Endodermal cell (in vitro differentiated cells): ENCODE measurements around the gene CSF3R. TPM values are rescaled to one million over a fixed set of nuclear protein-coding genes. Genes with fewer than 3 reads are reported as not detected.

Experiments
- DNase-seq: peaks from one replicate; pipeline ENCODE4 v3.0.0-alpha.2; 2017
- H3K27ac ChIP-seq: 2 replicates; pipeline ENCODE4 v1.5.1; 2013; ENCODE audit warnings: mild to moderate bottlenecking, low read depth, low read length, moderate library complexity
- H3K27me3 ChIP-seq: 2 replicates; pipeline ENCODE4 v1.6.1; 2013; ENCODE audit warnings: mild to moderate bottlenecking, low read length, moderate library complexity; ENCODE audit not compliant: insufficient read depth, control insufficient read depth, poor library complexity, severe bottlenecking
- H3K36me3 ChIP-seq: 2 replicates; pipeline ENCODE4 v1.7.0; 2013; ENCODE audit warnings: mild to moderate bottlenecking, low read length, moderate library complexity; ENCODE audit not compliant: control insufficient read depth, insufficient read depth
- H3K4me1 ChIP-seq: one replicate; pipeline ENCODE4 v1.7.0; 2013; ENCODE audit warnings: low read length; ENCODE audit not compliant: control insufficient read depth, insufficient read depth
- H3K4me3 ChIP-seq: 2 replicates; pipeline ENCODE4 v1.5.1; 2013; ENCODE audit warnings: mild to moderate bottlenecking, low read length, moderate library complexity
- H3K9ac ChIP-seq: 2 replicates; pipeline ENCODE4 v1.6.1; 2013; ENCODE audit warnings: mild to moderate bottlenecking, low read length, moderate library complexity; ENCODE audit not compliant: poor library complexity, severe bottlenecking; ENCODE audit errors: extremely low read depth
- H3K9me3 ChIP-seq: 2 replicates; pipeline ENCODE4 v1.6.1; 2013; ENCODE audit warnings: mild to moderate bottlenecking, low read length, moderate library complexity; ENCODE audit not compliant: control insufficient read depth
- H3K27ac Mint-ChIP-seq: 2 replicates; pipeline ENCODE4 v1.8.0; 2020; ENCODE audit warnings: mixed read lengths
- H3K27me3 Mint-ChIP-seq: 2 replicates; pipeline ENCODE4 v1.8.0; 2021; ENCODE audit warnings: mild to moderate bottlenecking, mixed read lengths; ENCODE audit not compliant: insufficient read depth
- H3K36me3 Mint-ChIP-seq: 2 replicates; pipeline ENCODE4 v1.8.0; 2020; ENCODE audit warnings: low read depth, mixed read lengths
- H3K4me1 Mint-ChIP-seq: 2 replicates; pipeline ENCODE4 v1.8.0; 2020; ENCODE audit warnings: mixed read lengths
- H3K4me3 Mint-ChIP-seq: 2 replicates; pipeline ENCODE4 v1.8.0; 2020; ENCODE audit warnings: mild to moderate bottlenecking, moderate library complexity, mixed read lengths
- H3K9me3 Mint-ChIP-seq: 2 replicates; pipeline ENCODE4 v1.8.0; 2020; ENCODE audit warnings: mild to moderate bottlenecking, mixed read lengths
- WGBS, 2 experiments: methylation state at CpG; one replicate each; pipeline versions ENCODE4 v1.1.5 to v1.1.7; 2013; ENCODE audit warnings: missing lambda C conversion rate in 2 of 2, mixed read lengths in 1 of 2; ENCODE audit not compliant: insufficient coverage in 1 of 2, insufficient read length in 1 of 2; 5-methylcytosine and 5-hydroxymethylcytosine counted together
- total RNA-seq, 2 donors: library from RNA; stranded (reverse); fragmentation: NEBNext Ultra II Directional in 1 of 2; extraction: Animal tissue kit (Norgen Biotek cat#: 25700) in 1 of 2; gene quantifications; 2 replicates in 1 of 2; 3 replicates in 1 of 2; pipeline ENCODE4 v1.2.1, GENCODE V29; 2021
- TF ChIP-seq, protein P1 (sequence below): fragments of 200-600 bp; sonication (generic); conservative IDR thresholded peaks from 2 replicates; pipeline ENCODE4 v1.5.0; 2021; ENCODE audit warnings: antibody characterized with exemption, mild to moderate bottlenecking

The CSF3R gene
- total RNA-seq, 2 donors from 2014 or later: 1.5 TPM

GRCh38 chr1:36516372-36517010 lies 33.8 kb upstream of the CSF3R start:
- no peak overlapping the region for H3K4me3 ChIP-seq
- no peak overlapping the region for H3K4me3 Mint-ChIP-seq
- WGBS, 2 experiments: 66 to 95% methylated on average over 5 to 10 of the region's 10 CpGs
- H3K27me3 Mint-ChIP-seq: no peaks in the 10 kb centered on the region
- H3K27me3 ChIP-seq: no peaks in the 10 kb centered on the region
- no peaks in the 10 kb centered on the region for H3K36me3 Mint-ChIP-seq
- peak; percentile 85 for DNase-seq
- H3K4me1 ChIP-seq: peaks cover 10% of the 10 kb centered on the region
- TF ChIP-seq, protein P1, sequence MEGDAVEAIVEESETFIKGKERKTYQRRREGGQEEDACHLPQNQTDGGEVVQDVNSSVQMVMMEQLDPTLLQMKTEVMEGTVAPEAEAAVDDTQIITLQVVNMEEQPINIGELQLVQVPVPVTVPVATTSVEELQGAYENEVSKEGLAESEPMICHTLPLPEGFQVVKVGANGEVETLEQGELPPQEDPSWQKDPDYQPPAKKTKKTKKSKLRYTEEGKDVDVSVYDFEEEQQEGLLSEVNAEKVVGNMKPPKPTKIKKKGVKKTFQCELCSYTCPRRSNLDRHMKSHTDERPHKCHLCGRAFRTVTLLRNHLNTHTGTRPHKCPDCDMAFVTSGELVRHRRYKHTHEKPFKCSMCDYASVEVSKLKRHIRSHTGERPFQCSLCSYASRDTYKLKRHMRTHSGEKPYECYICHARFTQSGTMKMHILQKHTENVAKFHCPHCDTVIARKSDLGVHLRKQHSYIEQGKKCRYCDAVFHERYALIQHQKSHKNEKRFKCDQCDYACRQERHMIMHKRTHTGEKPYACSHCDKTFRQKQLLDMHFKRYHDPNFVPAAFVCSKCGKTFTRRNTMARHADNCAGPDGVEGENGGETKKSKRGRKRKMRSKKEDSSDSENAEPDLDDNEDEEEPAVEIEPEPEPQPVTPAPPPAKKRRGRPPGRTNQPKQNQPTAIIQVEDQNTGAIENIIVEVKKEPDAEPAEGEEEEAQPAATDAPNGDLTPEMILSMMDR: peak; percentile 98
- H3K36me3 ChIP-seq: no peaks in the 10 kb centered on the region
- H3K27ac Mint-ChIP-seq: no peak overlapping the region
- no peaks in the 10 kb centered on the region for H3K9me3 ChIP-seq
- H3K9me3 Mint-ChIP-seq: no peaks in the 10 kb centered on the region
- H3K27ac ChIP-seq: peak overlapping the region; percentile 66
- H3K9ac ChIP-seq: no peak overlapping the region
- H3K4me1 Mint-ChIP-seq: peaks cover 25% of the 10 kb centered on the region

- WGBS, 2 experiments: 86 to 91% methylated on average over 9 to 10 of the region's 10 CpGs
- H3K4me1 Mint-ChIP-seq: peaks cover 19% of the 10 kb centered on the region
- no peaks in the 10 kb centered on the region for H3K9me3 Mint-ChIP-seq
- no peaks in the 10 kb centered on the region for H3K36me3 ChIP-seq
- TF ChIP-seq, protein P1: no peak
- no peaks in the 10 kb centered on the region for H3K27me3 Mint-ChIP-seq
- H3K4me3 ChIP-seq: no peak overlapping the region
- H3K9ac ChIP-seq: no peak overlapping the region
- peak; percentile 37 for DNase-seq
- no peaks in the 10 kb centered on the region for H3K27me3 ChIP-seq
- no peaks in the 10 kb centered on the region for H3K36me3 Mint-ChIP-seq
- H3K9me3 ChIP-seq: no peaks in the 10 kb centered on the region
- no peak overlapping the region for H3K4me3 Mint-ChIP-seq
- H3K27ac Mint-ChIP-seq: no peak overlapping the region
- peaks cover 7% of the 10 kb centered on the region for H3K4me1 ChIP-seq
- H3K27ac ChIP-seq: no peak overlapping the region
Observed at GRCh38 chr1:36515315-36516138, 32.8 kb upstream of the CSF3R start.

- Histone ChIP-seq H3K4me3 (no peak overlapping the region), H3K9ac (no peak overlapping the region), H3K27ac (no peak overlapping the region), H3K4me1 (no peaks in the 10 kb centered on the region), H3K9me3 (no peaks in the 10 kb centered on the region), H3K27me3 (no peaks in the 10 kb centered on the region), H3K36me3 (no peaks in the 10 kb centered on the region)
- no peaks in the 10 kb centered on the region for H3K9me3 Mint-ChIP-seq
- TF ChIP-seq, protein P1: no peak
- no peak for DNase-seq
- H3K4me3 Mint-ChIP-seq: no peak overlapping the region
- 90 to 96% methylated on average over 14 to 18 of the region's 18 CpGs for WGBS, 2 experiments
- H3K27me3 Mint-ChIP-seq: no peaks in the 10 kb centered on the region
- H3K4me1 Mint-ChIP-seq: peaks cover 9% of the 10 kb centered on the region
- no peaks in the 10 kb centered on the region for H3K36me3 Mint-ChIP-seq
- no peak overlapping the region for H3K27ac Mint-ChIP-seq
Observed at GRCh38 chr1:36514501-36514900, 31.8 kb upstream of the CSF3R start.
